ENCODE measurements around the gene TTLL6. TPM values are rescaled to one million over a fixed set of nuclear protein-coding genes. Genes with fewer than 3 reads are reported as not detected.
A peak's percentile ranks its signal among the peaks of the same experiment; 100 is the strongest.

The TTLL6 gene
- total RNA-seq, 1 experiment from 2014 or later, result 0.29 TPM

- CTCF ChIA-PET, result interaction anchor here (0.7 kb wide), 1 partner anchor 18 kb away, joined by 3 read pairs; the partner anchor contains the start of gene TTLL6
- POLR2A ChIA-PET (ENCODE audit: unreplicated experiment), result interaction anchor here (0.6 kb wide), 1 partner anchor 668 kb away, joined by 3 read pairs; no protein-coding TSS in a partner anchor
- H3K4me3 ChIP-seq (ENCODE audit: low read length), result no peak overlapping the region
Observed at GRCh38 chr17:48834973-48835372, 17.9 kb upstream of the TTLL6 start.

GRCh38 chr17:48831549-48831883 is 14.5 kb upstream of the TTLL6 start:
- Histone ChIP-seq H3K4me1 (ENCODE audit: insufficient read depth, low read length) (peaks cover 32% of the 10 kb centered on the region), H3K36me3 (ENCODE audit: low read depth, low read length) (no peaks in the 10 kb centered on the region; the same call in 1 of the 2 replicates), H4K20me1 (ENCODE audit: low read length) (no peaks in the 10 kb centered on the region), H3K9me3 (ENCODE audit: low read length) (no peaks in the 10 kb centered on the region), H3K9me2 (replicated peaks; ENCODE audit: low read length) (no peaks in the 10 kb centered on the region), H3K79me2 (ENCODE audit: low read length) (peaks cover 54% of the 10 kb centered on the region), H3K4me3 (ENCODE audit: low read length) (peak overlapping the region; percentile 83), H3K4me2 (ENCODE audit: low read length) (peak overlapping the region; percentile 95), H3K27me3 (ENCODE audit: low read length) (no peaks in the 10 kb centered on the region), H3K27ac (ENCODE audit: low read length) (no peak overlapping the region), H3K9ac (ENCODE audit: low read length) (peak overlapping the region; percentile 82), H2AFZ (ENCODE audit: low read length) (peak overlapping the region; percentile 83), H3F3A (ENCODE audit: low read length, unreplicated experiment) (no peaks in the 10 kb centered on the region)
- BruUV-seq (replicated peaks), result no TSS peak
- no peak for TF ChIP-seq EZH2 (IDR thresholded peaks at IDR 0.05; ENCODE audit: low read length, unreplicated experiment)
- TF ChIP-seq CTCF (conservative IDR thresholded peaks at IDR 0.05; ENCODE audit: low read depth, low read length), result no peak
- TF ChIP-seq EZH2phosphoT487 (IDR thresholded peaks at IDR 0.05; ENCODE audit: borderline replicate concordance, low read length), result no peak
- ATAC-seq (no peak), DNase-seq (no peak)
- CTCF ChIA-PET, result interaction anchor here (0.7 to 0.8 kb wide), 2 partner anchors 53 to 153 kb away, joined by 3 to 4 read pairs; no protein-coding TSS in a partner anchor
- POLR2A ChIA-PET (ENCODE audit: unreplicated experiment), result no interaction called here
- intact Hi-C loops (cut with micrococcal nuclease), result no loop called here

More at GRCh38 chr17:48834973-48835372, 17.9 kb upstream of the TTLL6 start:
- Histone ChIP-seq H3K4me2 (ENCODE audit: low read length) (no peak overlapping the region), H3F3A (ENCODE audit: low read length, unreplicated experiment) (no peaks in the 10 kb centered on the region), H2AFZ (ENCODE audit: low read length) (no peak overlapping the region), H3K9me3 (ENCODE audit: low read length) (no peaks in the 10 kb centered on the region), H3K36me3 (ENCODE audit: low read depth, low read length) (no peaks in the 10 kb centered on the region; the same call in 1 of the 2 replicates), H3K27ac (ENCODE audit: low read length) (no peak overlapping the region), H3K79me2 (ENCODE audit: low read length) (peaks cover 71% of the 10 kb centered on the region), H3K4me1 (ENCODE audit: insufficient read depth, low read length) (peaks cover 20% of the 10 kb centered on the region), H3K27me3 (ENCODE audit: low read length) (no peaks in the 10 kb centered on the region), H3K9ac (ENCODE audit: low read length) (no peak overlapping the region), H4K20me1 (ENCODE audit: low read length) (no peaks in the 10 kb centered on the region), H3K9me2 (replicated peaks; ENCODE audit: low read length) (no peaks in the 10 kb centered on the region)
- ATAC-seq (no peak), DNase-seq (no peak)
- TF ChIP-seq EZH2 (IDR thresholded peaks at IDR 0.05; ENCODE audit: low read length, unreplicated experiment) (no peak), CTCF (conservative IDR thresholded peaks at IDR 0.05; ENCODE audit: low read depth, low read length) (no peak), EZH2phosphoT487 (IDR thresholded peaks at IDR 0.05; ENCODE audit: borderline replicate concordance, low read length) (no peak)
- BruUV-seq (replicated peaks), result no TSS peak
- intact Hi-C loops (cut with micrococcal nuclease), result no loop called here

GRCh38 chr17:48830840-48831548 is 14.0 kb upstream of the TTLL6 start, which contains the start of gene CALCOCO2:
Gene CALCOCO2 (plus strand): TSS chr17:48831035. CDS start chr17:48841708, 10,673 bp downstream.
- peak within 1 kb of the TSS; percentile 12; the same call in 1 of the 2 replicates for H3K27ac ChIP-seq (ENCODE audit: low read length)
- H3K9ac ChIP-seq (ENCODE audit: low read length), result peak within 1 kb of the TSS; percentile 82
- H3K27me3 ChIP-seq (ENCODE audit: low read length), result no peaks in the 10 kb centered on the region
- ATAC-seq (peak; percentile 95), DNase-seq (peak; percentile 99)
- peaks cover 48% of the 10 kb centered on the region for H3K79me2 ChIP-seq (ENCODE audit: low read length)
- H3K9me2 ChIP-seq (replicated peaks; ENCODE audit: low read length), result no peaks in the 10 kb centered on the region
- peaks cover 3% of the 10 kb centered on the region for H3F3A ChIP-seq (ENCODE audit: low read length, unreplicated experiment)
- peak within 1 kb of the TSS; percentile 83 for H2AFZ ChIP-seq (ENCODE audit: low read length)
- POLR2A ChIA-PET (ENCODE audit: unreplicated experiment), result no interaction called here
- CTCF ChIA-PET, result no interaction called here
- H3K36me3 ChIP-seq (ENCODE audit: low read depth, low read length), result no peaks in the 10 kb centered on the region; the same call in 1 of the 2 replicates
- H3K4me1 ChIP-seq (ENCODE audit: insufficient read depth, low read length), result peaks cover 37% of the 10 kb centered on the region
- peak within 1 kb of the TSS; percentile 83 for H3K4me3 ChIP-seq (ENCODE audit: low read length)
- BruUV-seq (replicated peaks), result TSS peak; percentile 54
- no peaks in the 10 kb centered on the region for H4K20me1 ChIP-seq (ENCODE audit: low read length)
- peak within 1 kb of the TSS; percentile 95 for H3K4me2 ChIP-seq (ENCODE audit: low read length)
- no peaks in the 10 kb centered on the region for H3K9me3 ChIP-seq (ENCODE audit: low read length)
- intact Hi-C loops (cut with micrococcal nuclease), result no loop called here
- TF ChIP-seq EZH2 (IDR thresholded peaks at IDR 0.05; ENCODE audit: low read length, unreplicated experiment), result no peak
- peak; percentile 24; the same call in 1 of the 2 replicates for TF ChIP-seq CTCF (conservative IDR thresholded peaks at IDR 0.05; ENCODE audit: low read depth, low read length)
- no peak for TF ChIP-seq EZH2phosphoT487 (IDR thresholded peaks at IDR 0.05; ENCODE audit: borderline replicate concordance, low read length)
